Transverse colon (tissue), 4 donors: Measurements from ENCODE around the gene ABLIM2. TPM values are rescaled to one million over a fixed set of nuclear protein-coding genes. Genes with fewer than 3 reads are reported as not detected.

ENCODE experiments used
- DNase-seq: peaks from one replicate; pipeline ENCODE4 v3.0.0-alpha.2; 2019
- H3K27ac ChIP-seq, 4 donors: fragments of 200-600 bp; sonication (generic); 2 replicates each; pipeline ENCODE4 v1.5.1; 2016 to 2018; ENCODE audit warnings: inconsistent platforms in 4 of 4
- H3K27me3 ChIP-seq: fragments of 200-600 bp; sonication (generic); 2 replicates; pipeline ENCODE4 v1.5.1; 2017; ENCODE audit warnings: inconsistent platforms
- H3K36me3 ChIP-seq, 4 donors: fragments of 200-600 bp; sonication (generic); 2 replicates each; pipeline ENCODE4 v1.5.1; 2017 to 2019; ENCODE audit warnings: inconsistent platforms in 4 of 4
- H3K4me1 ChIP-seq, 4 donors: fragments of 200-600 bp; sonication (generic); 2 replicates each; pipeline ENCODE4 v1.5.1; 2017 to 2020; ENCODE audit warnings: inconsistent platforms in 4 of 4
- H3K4me3 ChIP-seq, 4 donors: fragments of 200-600 bp; sonication (generic); 1 replicate in 1 of 4; 2 replicates in 3 of 4; pipeline versions ENCODE4 v1.5.1 to v1.6.1; 2017 to 2019; ENCODE audit warnings: inconsistent platforms in 4 of 4
- H3K9me3 ChIP-seq, 2 donors: fragments of 200-600 bp; sonication (generic); 2 replicates each; pipeline ENCODE4 v1.5.1; 2017 to 2019; ENCODE audit warnings: inconsistent platforms in 2 of 2
- EP300 ChIP-seq: sonication (generic); formaldehyde crosslinking; IDR thresholded peaks from one replicate; pipeline ENCODE4 v1.6.1; 2017; ENCODE audit warnings: antibody characterized with exemption, low read depth
- POLR2A ChIP-seq: fragments of 450-650 bp; IDR thresholded peaks from one replicate; pipeline ENCODE4 v1.6.1; 2016; ENCODE audit warnings: antibody characterized with exemption, mild to moderate bottlenecking, moderate library complexity
- POLR2AphosphoS5 ChIP-seq, 3 donors: sonication (generic); formaldehyde crosslinking; IDR thresholded peaks; one replicate each; pipeline ENCODE4 v1.6.1; 2016; ENCODE audit warnings: antibody characterized with exemption in 3 of 3
- WGBS, 2 donors: methylation state at CpG; one replicate each; pipeline ENCODE4 v1.1.5; 2018; ENCODE audit warnings: low coverage in 1 of 2; 5-methylcytosine and 5-hydroxymethylcytosine counted together
- in situ Hi-C, 4 donors: fragments of 200-750 bp; cut with MboI; loops; one replicate each; pipeline versions ENCODE4 v1.15.0 to v1.15.1; 2017; ENCODE audit warnings: low sequenced_read_pairs in 3 of 4, low pct_ligation_motif_present in 1 of 4, low pct_unique_long_range_greater_than_20kb in 1 of 4
- intact Hi-C: fragments of 100-400 bp; cut with DNase I; formaldehyde crosslinking; loops from one replicate; pipeline ENCODE4 v1.15.1; 2023; ENCODE audit warnings: low total_unique reads
- total RNA-seq, 4 donors: library from RNA; depleted of rRNA; stranded (reverse); fragments of >200 nt; gene quantifications; one replicate each; pipeline ENCODE4 v1.1.0, GENCODE V29; 2016
- TF ChIP-seq, protein P1 (sequence below), 5 experiments: fragments of 200-600 bp in 3 of 5; fragments of 450-650 bp in 2 of 5; sonication (generic) in 3 of 5; IDR thresholded peaks; 1 replicate in 2 of 5; 2 replicates in 3 of 5; pipeline ENCODE4 v1.5.1; 2016 to 2017; ENCODE audit warnings: antibody characterized with exemption in 5 of 5, inconsistent platforms in 3 of 5, mild to moderate bottlenecking in 2 of 5, moderate library complexity in 1 of 5

ABLIM2 gene
- total RNA-seq, 4 donors from 2014 or later, result 3.2 to 58.4 (median 14.2) TPM

DNA sequence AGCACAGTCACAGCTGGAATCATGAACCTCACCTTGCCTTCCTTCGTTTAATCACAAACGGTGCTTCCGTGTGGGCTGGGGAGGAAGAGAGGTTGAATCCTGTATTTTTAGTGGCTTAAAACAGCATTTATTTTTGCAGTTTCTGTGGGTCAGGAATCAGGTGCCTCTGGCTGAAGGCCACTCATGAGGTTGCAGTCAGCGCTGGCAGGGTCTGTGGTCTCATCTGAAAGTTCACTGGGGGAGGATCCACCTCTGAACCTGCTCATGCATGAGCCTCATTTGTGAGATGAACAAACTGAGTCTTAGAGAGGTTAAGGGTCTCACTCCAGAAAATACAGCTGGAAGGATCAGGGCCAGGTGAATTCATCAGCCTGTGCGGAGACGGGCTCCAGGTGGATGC, 17.1 kb upstream of the ABLIM2 start:
- intact Hi-C loops, result no loop called here
- H3K36me3 ChIP-seq, result no peaks in the 10 kb centered on the region
- TF ChIP-seq POLR2A (no peak), EP300 (no peak), POLR2AphosphoS5 (IDR thresholded peaks at IDR 0.05) (no peak)
- TF ChIP-seq, protein P1, sequence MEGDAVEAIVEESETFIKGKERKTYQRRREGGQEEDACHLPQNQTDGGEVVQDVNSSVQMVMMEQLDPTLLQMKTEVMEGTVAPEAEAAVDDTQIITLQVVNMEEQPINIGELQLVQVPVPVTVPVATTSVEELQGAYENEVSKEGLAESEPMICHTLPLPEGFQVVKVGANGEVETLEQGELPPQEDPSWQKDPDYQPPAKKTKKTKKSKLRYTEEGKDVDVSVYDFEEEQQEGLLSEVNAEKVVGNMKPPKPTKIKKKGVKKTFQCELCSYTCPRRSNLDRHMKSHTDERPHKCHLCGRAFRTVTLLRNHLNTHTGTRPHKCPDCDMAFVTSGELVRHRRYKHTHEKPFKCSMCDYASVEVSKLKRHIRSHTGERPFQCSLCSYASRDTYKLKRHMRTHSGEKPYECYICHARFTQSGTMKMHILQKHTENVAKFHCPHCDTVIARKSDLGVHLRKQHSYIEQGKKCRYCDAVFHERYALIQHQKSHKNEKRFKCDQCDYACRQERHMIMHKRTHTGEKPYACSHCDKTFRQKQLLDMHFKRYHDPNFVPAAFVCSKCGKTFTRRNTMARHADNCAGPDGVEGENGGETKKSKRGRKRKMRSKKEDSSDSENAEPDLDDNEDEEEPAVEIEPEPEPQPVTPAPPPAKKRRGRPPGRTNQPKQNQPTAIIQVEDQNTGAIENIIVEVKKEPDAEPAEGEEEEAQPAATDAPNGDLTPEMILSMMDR (IDR thresholded peaks at IDR 0.05), result no peak
- WGBS, 2 donors, result 76% methylated on average over 6 of the region's 6 CpGs; no CpG with 5 or more reads in 1 of the 2 donors
- no peak overlapping the region for H3K4me3 ChIP-seq
- H3K9me3 ChIP-seq, result no peaks in the 10 kb centered on the region
- H3K4me1 ChIP-seq, result peaks cover 0 to 4% (median 0%) of the 10 kb centered on the region in 4 donors
- H3K27me3 ChIP-seq, result peaks cover 5% of the 10 kb centered on the region
- no peak for DNase-seq
- no peak overlapping the region for H3K27ac ChIP-seq
- in situ Hi-C loops, result no loop called here

DNA sequence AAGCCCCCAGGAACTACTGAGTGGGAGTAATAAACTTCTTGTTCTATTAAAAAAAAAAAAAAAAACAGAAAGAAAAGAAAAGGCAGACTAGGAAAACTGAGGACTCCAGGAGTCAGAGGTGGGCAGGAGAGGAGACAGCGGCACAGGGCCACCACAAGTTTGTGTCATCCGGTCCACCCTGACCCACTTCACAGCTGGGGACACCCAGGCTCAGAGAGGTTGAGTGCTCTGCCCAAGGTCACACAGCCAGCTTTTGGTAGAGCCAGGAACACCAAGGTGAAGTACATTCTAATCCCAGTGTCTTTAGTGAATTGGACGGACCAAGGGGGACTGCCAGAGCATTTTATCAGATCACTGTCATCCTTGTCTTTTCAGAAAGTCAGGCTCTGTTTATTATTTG, 16.4 kb upstream of the ABLIM2 start:
- no peak overlapping the region for H3K27ac ChIP-seq
- H3K36me3 ChIP-seq, result no peaks in the 10 kb centered on the region
- TF ChIP-seq, protein P1 (IDR thresholded peaks at IDR 0.05), result no peak
- TF ChIP-seq EP300, result no peak
- TF ChIP-seq POLR2AphosphoS5 (IDR thresholded peaks at IDR 0.05), result no peak
- TF ChIP-seq POLR2A, result no peak
- 95 to 100% methylated on average over 1 to 3 of the region's 3 CpGs for WGBS, 2 donors
- in situ Hi-C loops, result loop anchor here in 1 of 4 donors (25.0 kb wide), 1 partner anchor 237 kb away; no protein-coding TSS in a partner anchor
- DNase-seq, result no peak
- H3K4me1 ChIP-seq, result peaks cover 0 to 4% (median 0%) of the 10 kb centered on the region in 4 donors
- no peak overlapping the region for H3K4me3 ChIP-seq
- H3K27me3 ChIP-seq, result peaks cover 5% of the 10 kb centered on the region
- intact Hi-C loops, result no loop called here
- H3K9me3 ChIP-seq, result no peaks in the 10 kb centered on the region

- H3K27me3 ChIP-seq, result peaks cover 5% of the 10 kb centered on the region
- no peak overlapping the region for H3K27ac ChIP-seq
- no peak for DNase-seq
- H3K36me3 ChIP-seq, result no peaks in the 10 kb centered on the region
- peaks cover 0 to 4% (median 0%) of the 10 kb centered on the region in 4 donors for H3K4me1 ChIP-seq
- intact Hi-C loops, result no loop called here
- WGBS, 2 donors, result 65 to 80% methylated on average over 1 to 8 of the region's 13 CpGs
- H3K4me3 ChIP-seq, result no peak overlapping the region
- peaks cover 0 to 2% of the 10 kb centered on the region in 2 donors for H3K9me3 ChIP-seq
- in situ Hi-C loops, result loop anchor here in 1 of 4 donors (25.0 kb wide), 1 partner anchor 239 kb away; no protein-coding TSS in a partner anchor
- TF ChIP-seq POLR2A (no peak), POLR2AphosphoS5 (IDR thresholded peaks at IDR 0.05) (no peak), EP300 (no peak)
- TF ChIP-seq, protein P1 (IDR thresholded peaks at IDR 0.05), result no peak
Measured at GRCh38 chr4:8173492-8174242, 15.1 kb upstream of the ABLIM2 start.

DNA sequence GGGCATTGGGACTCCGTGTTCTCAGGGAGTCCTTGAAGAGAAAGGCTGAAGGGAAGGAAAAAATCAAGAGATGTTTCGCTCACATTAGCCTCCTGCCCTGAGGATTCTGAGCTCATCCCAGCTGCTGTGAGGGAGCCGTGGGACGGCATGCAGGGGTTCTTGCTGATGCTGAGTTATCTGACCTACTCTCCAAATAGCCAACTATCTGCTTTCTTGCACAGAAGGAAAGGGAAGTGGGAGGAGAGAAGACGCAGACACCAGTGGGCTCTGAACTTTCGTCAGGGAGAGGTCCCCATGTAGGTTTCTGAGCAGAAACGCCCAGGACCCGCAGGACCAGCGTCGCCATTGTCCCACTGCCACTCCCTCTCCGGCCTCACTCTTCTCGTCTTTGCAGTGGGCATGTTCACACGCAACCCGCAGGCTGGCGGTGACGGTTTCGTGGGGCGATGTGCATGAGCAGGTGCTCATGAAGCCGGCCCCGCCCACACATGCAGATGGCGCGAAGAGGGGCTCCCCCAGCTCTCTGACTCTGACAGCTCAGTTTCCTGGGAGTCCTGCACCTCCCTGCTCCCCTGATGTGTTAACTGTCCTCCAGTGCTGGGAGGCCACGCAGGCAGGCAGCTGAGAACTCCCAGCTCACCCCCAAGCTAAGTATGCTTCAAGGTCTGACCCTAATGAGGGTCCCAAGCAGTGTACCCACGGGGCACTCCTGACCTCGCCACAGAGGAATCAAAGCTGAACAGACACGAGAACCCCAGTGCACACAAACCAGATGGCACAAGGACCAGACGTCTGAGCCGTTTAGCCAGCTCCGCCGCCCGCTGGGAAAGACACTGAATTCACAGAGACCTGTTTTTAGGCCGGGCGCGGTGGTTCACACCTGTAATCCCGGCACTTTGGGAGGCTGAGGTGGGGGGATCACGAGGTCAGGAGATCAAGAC, 13.6 kb upstream of the ABLIM2 start:
- in situ Hi-C loops, result loop anchor here in 1 of 4 donors (25.0 kb wide), 1 partner anchor 240 kb away; no protein-coding TSS in a partner anchor
- intact Hi-C loops, result no loop called here
- 50 to 74% methylated on average over 2 to 36 of the region's 36 CpGs for WGBS, 2 donors
- no peak for DNase-seq
- peaks cover 6 to 8% of the 10 kb centered on the region in 2 donors for H3K9me3 ChIP-seq
- H3K4me1 ChIP-seq, result peaks cover 0 to 4% (median 0%) of the 10 kb centered on the region in 4 donors
- no peak for TF ChIP-seq POLR2A
- TF ChIP-seq EP300, result no peak
- no peak for TF ChIP-seq POLR2AphosphoS5 (IDR thresholded peaks at IDR 0.05)
- TF ChIP-seq, protein P1 (IDR thresholded peaks at IDR 0.05), result no peak
- H3K27me3 ChIP-seq, result peaks cover 5% of the 10 kb centered on the region
- no peaks in the 10 kb centered on the region for H3K36me3 ChIP-seq
- H3K27ac ChIP-seq, result no peak overlapping the region
- no peak overlapping the region for H3K4me3 ChIP-seq
